ENCODE measurements around the gene PDK2. TPM values are rescaled to one million over a fixed set of nuclear protein-coding genes. Genes with fewer than 3 reads are reported as not detected.

PDK2 gene
- polyA plus RNA-seq, 3 donors = 24.3 to 46.5 (median 29.3) TPM

GRCh38 chr17:50093246-50093645, 1.9 kb upstream of the PDK2 start:
- H3K27ac ChIP-seq (ENCODE audit: low read depth, low read length) = no peak overlapping the region
- 88 to 92% (median 90%) methylated on average over 3 of the region's 3 CpGs for WGBS, 3 donors

- 27 to 40% (median 40%) methylated on average over 3 of the region's 3 CpGs for WGBS, 3 donors
- no peak overlapping the region for H3K27ac ChIP-seq (ENCODE audit: low read depth, low read length)
Observed at GRCh38 chr17:50093807-50094206, 1.3 kb upstream of the PDK2 start.

- no peak overlapping the region for H3K27ac ChIP-seq (ENCODE audit: low read depth, low read length)
- 0 to 1% (median 0%) methylated on average over 21 of the region's 21 CpGs for WGBS, 3 donors
Observed at GRCh38 chr17:50094243-50094752, 853 bp upstream of the PDK2 start.

- WGBS, 3 donors = 0% methylated on average over 12 of the region's 12 CpGs
Observed at GRCh38 chr17:50095626-50096037, 481 bp downstream of the PDK2 start.

GRCh38 chr17:50096092-50096491, 941 bp downstream of the PDK2 start:
- H3K27ac ChIP-seq (ENCODE audit: low read depth, low read length) = no peak overlapping the region
- WGBS, 3 donors = 8 to 31% (median 25%) methylated on average over 6 of the region's 6 CpGs

More at GRCh38 chr17:50095626-50096037, 481 bp downstream of the PDK2 start:
- H3K27ac ChIP-seq (ENCODE audit: low read depth, low read length) = no peak overlapping the region

- 58 to 79% (median 73%) methylated on average over 3 of the region's 3 CpGs for WGBS, 3 donors
- no peak overlapping the region for H3K27ac ChIP-seq (ENCODE audit: low read depth, low read length)
Observed at GRCh38 chr17:50096758-50097157, 1.6 kb downstream of the PDK2 start.

GRCh38 chr17:50097455-50097854, 2.3 kb downstream of the PDK2 start:
- H3K27ac ChIP-seq (ENCODE audit: low read depth, low read length) = no peak overlapping the region
- 76 to 84% (median 84%) methylated on average over 7 of the region's 7 CpGs for WGBS, 3 donors

GRCh38 chr17:50097926-50098325, 2.8 kb downstream of the PDK2 start:
- no peak overlapping the region for H3K27ac ChIP-seq (ENCODE audit: low read depth, low read length)
- WGBS, 3 donors = 69 to 79% (median 77%) methylated on average over 4 of the region's 4 CpGs

- no peak overlapping the region for H3K27ac ChIP-seq (ENCODE audit: low read depth, low read length)
Observed at GRCh38 chr17:50098583-50098982, 3.4 kb downstream of the PDK2 start.

GRCh38 chr17:50099003-50099402, 3.9 kb downstream of the PDK2 start:
- 32 to 72% (median 70%) methylated on average over 5 of the region's 5 CpGs for WGBS, 3 donors
- no peak overlapping the region for H3K27ac ChIP-seq (ENCODE audit: low read depth, low read length)

More at GRCh38 chr17:50098583-50098982, 3.4 kb downstream of the PDK2 start:
- 50 to 85% (median 85%) methylated on average over 4 of the region's 4 CpGs for WGBS, 3 donors

GRCh38 chr17:50100480-50100883, 5.3 kb downstream of the PDK2 start:
- 54 to 78% (median 72%) methylated on average over 5 of the region's 5 CpGs for WGBS, 3 donors
- H3K27ac ChIP-seq (ENCODE audit: low read depth, low read length) = no peak overlapping the region

- WGBS, 3 donors = 49 to 60% (median 57%) methylated on average over 15 of the region's 15 CpGs
- H3K27ac ChIP-seq (ENCODE audit: low read depth, low read length) = no peak overlapping the region
Observed at GRCh38 chr17:50100921-50101345, 5.8 kb downstream of the PDK2 start.

GRCh38 chr17:50101346-50102163, 6.4 kb downstream of the PDK2 start:
- 35 to 51% (median 51%) methylated on average over 17 of the region's 17 CpGs for WGBS, 3 donors
- H3K27ac ChIP-seq (ENCODE audit: low read depth, low read length) = no peak overlapping the region

GRCh38 chr17:50102164-50102991, 7.2 kb downstream of the PDK2 start:
- H3K27ac ChIP-seq (ENCODE audit: low read depth, low read length) = no peak overlapping the region
- WGBS, 3 donors = 45 to 75% (median 74%) methylated on average over 15 of the region's 15 CpGs

GRCh38 chr17:50103252-50103651, 8.1 kb downstream of the PDK2 start:
- H3K27ac ChIP-seq (ENCODE audit: low read depth, low read length) = no peak overlapping the region
- WGBS, 3 donors = 67 to 90% (median 77%) methylated on average over 2 of the region's 2 CpGs

- 88 to 93% (median 88%) methylated on average over 5 of the region's 5 CpGs for WGBS, 3 donors
Observed at GRCh38 chr17:50103941-50104340, 8.8 kb downstream of the PDK2 start.

GRCh38 chr17:50105811-50106210, 10.7 kb downstream of the PDK2 start:
- no peak overlapping the region for H3K27ac ChIP-seq (ENCODE audit: low read depth, low read length)
- WGBS, 3 donors = 91 to 95% (median 95%) methylated on average over 21 of the region's 21 CpGs

More at GRCh38 chr17:50103941-50104340, 8.8 kb downstream of the PDK2 start:
- no peak overlapping the region for H3K27ac ChIP-seq (ENCODE audit: low read depth, low read length)

- 73 to 75% (median 73%) methylated on average over 12 to 13 of the region's 13 CpGs for WGBS, 3 donors
Observed at GRCh38 chr17:50106393-50107131, 11.4 kb downstream of the PDK2 start.

More at GRCh38 chr17:50106393-50107131, 11.4 kb downstream of the PDK2 start:
- no peak overlapping the region for H3K27ac ChIP-seq (ENCODE audit: low read depth, low read length)

All from adipose tissue (tissue), 3 donors.